T-helper 9 cell (primary cell): ENCODE data around the gene DCTPP1.

Source experiments
- DNase-seq: peaks from one replicate; pipeline ENCODE4 v3.0.0-alpha.2; 2020

DCTPP1 gene

GRCh38 chr16:30447512-30448226, 17.8 kb upstream of the DCTPP1 start:
- DNase-seq: no peak

GRCh38 chr16:30446203-30446595, 16.4 kb upstream of the DCTPP1 start:
- no peak for DNase-seq

GRCh38 chr16:30445408-30446202, 15.8 kb upstream of the DCTPP1 start, which contains the start of gene SEPHS2:
Gene SEPHS2, minus strand, starts transcription at chr16:30445874. Its CDS starts 147 bp downstream, at chr16:30445727.
- peak; percentile 94 for DNase-seq

- no peak for DNase-seq
Observed at GRCh38 chr16:30445149-30445407, 15.2 kb upstream of the DCTPP1 start.

GRCh38 chr16:30444231-30445148, 14.7 kb upstream of the DCTPP1 start:
- DNase-seq: no peak

GRCh38 chr16:30443631-30444030, 13.8 kb upstream of the DCTPP1 start:
- DNase-seq: no peak

- DNase-seq: no peak
Observed at GRCh38 chr16:30439720-30440348, 10.0 kb upstream of the DCTPP1 start.

GRCh38 chr16:30438835-30439234, 9.0 kb upstream of the DCTPP1 start:
- no peak for DNase-seq

- no peak for DNase-seq
Observed at GRCh38 chr16:30437511-30438046, 7.7 kb upstream of the DCTPP1 start.

- DNase-seq: no peak
Observed at GRCh38 chr16:30434852-30435251, 5.0 kb upstream of the DCTPP1 start.

GRCh38 chr16:30430428-30430970, 669 bp upstream of the DCTPP1 start:
- DNase-seq: no peak

- no peak for DNase-seq
Observed at GRCh38 chr16:30429418-30429677, 482 bp downstream of the DCTPP1 start.

GRCh38 chr16:30428055-30428454, 1.8 kb downstream of the DCTPP1 start:
- DNase-seq: no peak

GRCh38 chr16:30421010-30421409, 8.8 kb downstream of the DCTPP1 start:
- DNase-seq: no peak

GRCh38 chr16:30418350-30419181, 11.3 kb downstream of the DCTPP1 start:
- no peak for DNase-seq

GRCh38 chr16:30417529-30418349, 12.1 kb downstream of the DCTPP1 start:
- peak; percentile 76 for DNase-seq

GRCh38 chr16:30416624-30417528, 13.0 kb downstream of the DCTPP1 start:
- DNase-seq: no peak

GRCh38 chr16:30416047-30416603, 13.7 kb downstream of the DCTPP1 start:
- no peak for DNase-seq

- no peak for DNase-seq
Observed at GRCh38 chr16:30414159-30414558, 15.7 kb downstream of the DCTPP1 start.
